ENCODE data around the gene ODAPH.

Gene ODAPH

GRCh38 chr4:75545526-75545925, 10.3 kb upstream of the ODAPH start:
- no peak for DNase-seq

- no peak for DNase-seq
These were observed 8.0 kb upstream of the ODAPH start for GRCh38 chr4:75547647-75548387.

- no peak for DNase-seq
These were observed 6.8 kb upstream of the ODAPH start for GRCh38 chr4:75549019-75549418.

- no peak for DNase-seq
These were observed 3.4 kb upstream of the ODAPH start for GRCh38 chr4:75552452-75552851.

- no peak for DNase-seq
These were observed 1.8 kb downstream of the ODAPH start for GRCh38 chr4:75557696-75558095.

- no peak for DNase-seq
These were observed 5.9 kb downstream of the ODAPH start for GRCh38 chr4:75561789-75562188.

- no peak for DNase-seq
These were observed 8.2 kb downstream of the ODAPH start for GRCh38 chr4:75564023-75564422.

GRCh38 chr4:75565481-75565880, 9.6 kb downstream of the ODAPH start:
- no peak for DNase-seq

GRCh38 chr4:75566911-75567310, 11.0 kb downstream of the ODAPH start:
- no peak for DNase-seq

GRCh38 chr4:75567725-75568124, 11.9 kb downstream of the ODAPH start:
- DNase-seq: no peak

GRCh38 chr4:75584067-75584466, 28.2 kb downstream of the ODAPH start:
- DNase-seq: no peak

- no peak for DNase-seq
These were observed 37.5 kb downstream of the ODAPH start for GRCh38 chr4:75593393-75593792.

- no peak for DNase-seq
These were observed 40.2 kb downstream of the ODAPH start for GRCh38 chr4:75596061-75596460.

GRCh38 chr4:75598390-75598789, 42.5 kb downstream of the ODAPH start:
- no peak for DNase-seq

GRCh38 chr4:75599647-75600046, 43.8 kb downstream of the ODAPH start:
- no peak for DNase-seq

GRCh38 chr4:75605928-75606327, 50.1 kb downstream of the ODAPH start:
- DNase-seq: no peak

GRCh38 chr4:75612306-75612705, 56.4 kb downstream of the ODAPH start:
- DNase-seq: no peak
